Activated T-cell treated with anti-CD3 and anti-CD28 coated beads for 4 hours (primary cell): ENCODE data around the gene CNKSR2.

Experiments
- DNase-seq: peaks from one replicate; pipeline ENCODE4 v3.0.0-alpha.2; 2020

The CNKSR2 gene

DNA sequence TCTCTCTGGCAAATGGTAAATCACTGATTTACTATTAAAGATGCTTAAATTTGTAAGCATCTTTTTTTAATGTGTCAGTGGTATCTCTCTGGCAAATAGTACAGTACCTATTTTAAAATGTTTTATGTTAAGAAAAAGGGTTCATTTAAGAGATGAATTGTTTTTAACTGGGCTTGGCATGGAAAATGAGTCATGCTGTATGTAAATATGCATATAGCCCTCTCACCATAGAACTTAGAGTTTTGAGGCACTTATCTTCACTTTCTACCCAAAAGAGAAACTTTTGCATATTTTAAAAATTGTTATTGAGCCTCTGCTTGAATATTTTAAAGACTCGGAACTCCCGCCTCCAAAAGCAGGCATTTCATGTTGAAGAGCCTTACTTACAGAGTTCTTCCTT lies 246.0 kb downstream of the CNKSR2 start:
- DNase-seq: no peak

DNA sequence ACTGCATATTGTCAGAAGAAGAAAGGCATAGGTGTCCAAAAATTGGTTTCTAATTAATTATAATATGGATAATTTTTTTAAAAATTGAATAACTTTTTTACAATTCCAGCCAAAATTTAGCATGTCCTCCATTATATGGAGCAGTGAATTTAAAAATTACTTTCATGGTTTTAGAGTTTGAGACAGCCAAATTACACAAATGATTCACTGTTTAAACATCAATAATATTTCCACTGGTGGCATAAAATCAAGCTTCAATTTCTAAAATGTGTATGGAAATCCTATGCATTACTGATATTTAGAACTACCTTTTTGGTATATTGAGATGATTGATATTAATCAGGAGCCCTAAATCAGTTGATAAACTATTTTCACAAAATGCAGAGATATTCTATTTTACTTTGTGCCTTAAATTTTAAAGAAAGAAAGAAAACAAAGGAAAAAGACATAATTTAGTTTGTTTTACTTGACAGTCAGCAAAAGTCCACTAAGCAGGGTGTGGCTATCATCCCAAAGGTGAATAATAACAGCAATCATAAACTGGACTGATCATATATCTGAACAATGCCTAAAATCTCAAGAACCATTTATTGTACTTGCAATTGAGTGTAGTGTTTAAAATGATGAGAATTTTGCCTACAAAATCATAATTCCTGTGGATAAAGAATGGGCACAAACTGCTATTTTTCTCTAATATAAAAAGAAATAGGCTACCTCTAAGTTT lies 249.7 kb downstream of the CNKSR2 start:
- DNase-seq: no peak

DNA sequence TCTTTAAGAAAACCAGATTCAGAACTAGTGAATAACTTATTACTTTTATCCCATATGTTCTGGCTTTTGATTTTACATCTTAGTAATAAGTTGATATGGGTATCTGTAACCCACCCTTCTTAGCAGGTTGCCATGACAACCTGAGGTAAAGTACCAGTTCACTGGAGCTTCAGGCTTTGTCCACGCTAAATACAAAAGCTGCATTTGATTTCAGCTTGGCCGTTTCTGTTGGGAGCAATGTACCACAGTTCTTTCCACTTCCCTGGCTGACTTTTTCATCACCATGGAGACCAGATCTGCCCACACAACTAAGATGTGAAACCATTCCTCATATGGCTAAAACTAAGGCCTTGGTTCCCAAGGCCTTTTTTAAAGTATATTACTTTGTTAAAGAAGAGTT lies 257.8 kb downstream of the CNKSR2 start:
- no peak for DNase-seq

DNA sequence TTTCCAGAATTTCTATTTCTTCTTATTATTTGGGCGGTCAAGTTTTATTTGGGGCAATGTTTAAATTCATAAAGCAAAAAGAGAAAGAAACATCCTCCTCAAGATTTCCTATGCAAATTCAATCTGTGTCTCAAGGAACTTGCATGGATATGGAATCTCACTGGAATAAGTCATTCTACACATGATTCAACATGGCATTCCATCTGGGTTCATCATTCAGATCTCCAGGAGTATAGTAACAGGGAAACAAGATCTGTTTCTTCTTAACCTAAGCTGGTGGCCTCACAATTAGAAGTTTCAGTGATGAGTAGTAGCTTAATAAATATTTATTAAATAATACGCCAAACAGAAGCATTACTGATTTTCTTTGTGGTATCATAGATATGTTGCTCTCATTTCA lies 264.1 kb downstream of the CNKSR2 start:
- no peak for DNase-seq

DNA sequence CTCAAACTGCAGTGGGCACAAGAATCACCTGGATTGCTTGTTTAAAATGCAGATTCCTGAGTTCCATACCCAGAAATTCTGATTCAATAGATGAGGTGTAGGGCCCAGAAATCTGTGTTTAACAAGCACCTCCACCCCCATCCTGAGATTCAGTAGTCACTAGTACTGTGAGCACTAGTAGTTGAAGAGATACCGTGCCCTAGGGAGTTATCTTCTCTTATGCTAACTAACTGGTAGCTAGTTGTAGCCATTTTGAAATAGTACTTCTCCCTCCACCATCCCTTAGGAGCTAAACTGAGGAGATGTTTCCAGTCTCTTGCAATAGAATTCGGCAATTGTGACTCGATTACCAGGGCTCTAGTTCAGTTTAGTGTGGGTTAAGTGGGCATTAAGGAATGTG lies 265.6 kb downstream of the CNKSR2 start:
- DNase-seq: no peak

DNA sequence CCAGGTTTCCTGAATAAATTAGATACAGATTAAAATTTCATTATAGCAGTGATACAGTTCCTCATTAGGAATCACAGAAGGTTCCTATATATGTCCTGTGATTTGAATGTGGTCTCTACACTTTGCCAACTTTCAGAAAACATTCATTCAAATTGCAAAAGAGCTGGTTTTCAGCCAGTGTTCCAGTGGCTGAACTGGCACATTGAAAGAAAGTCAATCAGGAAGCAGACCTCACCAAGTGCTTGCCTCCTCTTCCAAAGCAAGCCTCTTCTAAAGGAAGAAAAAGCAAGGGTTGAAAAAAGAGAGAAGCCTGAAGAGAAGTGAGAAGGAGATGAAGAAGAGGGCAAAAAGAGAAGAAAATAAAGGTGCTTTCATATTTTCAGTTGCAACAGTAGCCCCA lies 271.2 kb downstream of the CNKSR2 start:
- DNase-seq: no peak

DNA sequence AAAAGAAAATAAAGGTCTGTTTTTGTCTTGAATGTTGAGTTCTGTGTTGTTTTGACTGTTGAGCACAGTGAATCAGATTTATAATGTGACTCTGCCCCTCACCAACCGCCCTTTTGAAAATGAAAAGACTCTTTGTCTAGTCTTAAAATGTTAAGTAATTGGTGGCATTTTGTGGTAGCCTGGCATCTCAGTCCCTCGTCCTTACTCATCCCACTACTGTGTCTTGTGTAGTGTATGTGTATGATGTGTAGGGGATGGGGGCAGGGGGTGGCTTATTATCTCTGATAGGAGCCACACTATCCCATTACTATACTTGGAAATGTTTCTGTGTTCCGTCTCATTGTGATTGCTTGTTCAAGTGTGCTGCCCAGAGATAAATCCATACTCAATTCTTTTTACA lies 271.7 kb downstream of the CNKSR2 start:
- no peak for DNase-seq

DNA sequence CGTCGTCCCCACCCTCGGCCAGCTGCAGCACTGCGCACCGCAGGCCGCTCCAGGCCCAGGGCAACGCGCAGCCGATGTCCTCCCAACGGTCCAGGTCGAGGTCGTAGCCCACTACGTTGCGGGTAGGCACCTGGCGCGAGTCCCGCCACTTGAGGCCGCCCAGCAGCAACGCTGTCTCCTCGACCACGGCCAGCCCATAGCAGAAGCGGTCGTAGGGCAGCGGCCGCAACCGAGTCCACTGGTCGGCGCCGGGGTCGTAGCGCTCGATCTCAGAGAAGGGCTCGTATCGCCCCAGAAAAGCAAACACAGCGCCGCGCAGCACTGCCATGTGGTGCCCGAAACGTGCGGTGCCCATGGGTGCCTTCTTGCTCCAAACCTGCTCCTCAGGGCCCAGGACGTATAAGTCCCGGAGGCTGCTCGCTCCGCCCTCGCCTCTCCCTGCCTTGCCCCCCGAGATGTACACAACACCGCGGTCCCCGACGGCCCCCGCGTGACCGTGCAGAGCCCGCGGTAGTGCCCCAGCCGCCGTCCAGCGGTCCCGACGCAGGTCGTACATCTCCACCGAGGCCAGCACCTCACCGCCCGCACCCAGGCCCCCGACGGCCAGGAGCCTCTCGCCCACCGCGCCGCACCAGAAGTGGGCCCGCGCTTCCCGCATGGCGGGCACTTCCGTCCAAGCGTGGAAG lies 281.8 kb downstream of the CNKSR2 start:
- DNase-seq: no peak

DNA sequence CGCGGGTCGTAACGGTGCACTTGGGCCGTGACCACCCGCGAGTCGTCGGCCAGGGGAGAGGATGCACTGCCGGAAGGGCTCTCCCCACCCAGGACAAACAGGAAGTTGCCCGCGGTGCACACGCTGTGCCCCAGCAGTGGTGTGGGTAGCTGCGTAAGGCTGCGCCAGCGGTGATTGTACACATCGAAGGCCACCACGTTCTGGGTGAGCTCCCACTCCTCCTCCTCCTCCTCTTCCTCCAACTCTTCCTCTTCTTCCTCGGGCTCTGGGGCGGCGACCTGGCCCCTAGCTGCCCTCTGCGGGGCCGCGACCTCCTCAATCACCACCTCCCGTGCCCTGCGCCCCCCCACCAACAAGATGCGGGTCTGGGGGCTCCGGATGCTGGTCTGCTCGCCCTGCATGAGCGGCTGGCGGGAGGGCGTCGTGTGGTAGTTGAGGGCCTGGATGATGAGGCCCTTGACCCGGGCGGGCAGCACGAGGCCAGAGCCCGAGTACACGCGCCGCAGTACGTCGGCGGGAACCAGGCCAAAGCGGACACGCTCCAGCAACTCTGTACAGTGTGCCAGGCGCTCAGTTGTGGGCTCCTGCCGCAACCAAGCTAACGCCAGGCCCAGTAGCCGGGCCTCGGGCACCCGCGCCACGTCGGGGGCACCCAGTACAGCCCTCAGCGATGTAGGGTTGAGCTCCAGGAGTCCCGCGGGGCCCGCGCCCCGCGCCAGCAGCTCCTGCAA lies 282.5 kb downstream of the CNKSR2 start:
- no peak for DNase-seq

DNA sequence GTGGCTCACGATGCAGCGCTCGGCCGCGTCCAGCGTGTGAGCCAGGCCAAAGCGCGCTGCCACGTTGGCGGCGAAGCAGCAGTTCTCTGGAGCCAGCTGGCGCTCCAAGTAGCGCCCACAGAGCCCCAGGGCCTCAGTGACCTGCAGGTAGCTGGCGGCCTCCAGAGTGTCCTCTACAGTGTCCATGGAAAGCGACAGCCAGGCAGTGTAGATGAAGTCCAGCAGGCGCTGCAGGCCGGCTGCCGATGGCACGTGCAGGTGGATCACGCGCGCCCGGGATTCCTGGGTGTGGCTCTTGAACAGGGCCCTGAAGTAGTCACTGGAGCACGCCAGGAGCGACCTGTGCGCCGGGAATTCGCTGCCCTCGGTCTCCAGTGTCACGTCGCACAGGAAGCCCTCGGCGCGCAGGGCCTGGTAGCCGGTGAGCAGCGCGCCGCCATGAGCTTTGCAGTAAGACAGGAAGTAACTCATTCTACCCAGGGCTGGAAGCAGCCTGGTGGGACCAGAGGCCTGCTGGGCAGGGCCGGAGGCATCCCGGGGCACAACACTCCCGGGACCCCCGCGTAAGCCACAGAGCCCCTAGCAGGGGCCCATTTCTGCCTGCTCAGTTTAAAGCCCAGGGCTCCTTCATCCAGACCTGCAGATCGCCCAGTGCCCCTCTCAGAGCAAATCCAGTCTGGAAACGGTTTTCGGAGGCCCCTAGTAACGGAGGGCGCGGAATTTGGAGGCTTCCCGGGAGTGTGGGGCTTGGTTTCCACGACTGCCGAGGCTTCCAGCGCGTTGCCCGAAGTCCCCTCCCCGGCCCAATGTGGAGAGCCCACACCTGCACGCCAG lies 283.3 kb downstream of the CNKSR2 start:
- no peak for DNase-seq

DNA sequence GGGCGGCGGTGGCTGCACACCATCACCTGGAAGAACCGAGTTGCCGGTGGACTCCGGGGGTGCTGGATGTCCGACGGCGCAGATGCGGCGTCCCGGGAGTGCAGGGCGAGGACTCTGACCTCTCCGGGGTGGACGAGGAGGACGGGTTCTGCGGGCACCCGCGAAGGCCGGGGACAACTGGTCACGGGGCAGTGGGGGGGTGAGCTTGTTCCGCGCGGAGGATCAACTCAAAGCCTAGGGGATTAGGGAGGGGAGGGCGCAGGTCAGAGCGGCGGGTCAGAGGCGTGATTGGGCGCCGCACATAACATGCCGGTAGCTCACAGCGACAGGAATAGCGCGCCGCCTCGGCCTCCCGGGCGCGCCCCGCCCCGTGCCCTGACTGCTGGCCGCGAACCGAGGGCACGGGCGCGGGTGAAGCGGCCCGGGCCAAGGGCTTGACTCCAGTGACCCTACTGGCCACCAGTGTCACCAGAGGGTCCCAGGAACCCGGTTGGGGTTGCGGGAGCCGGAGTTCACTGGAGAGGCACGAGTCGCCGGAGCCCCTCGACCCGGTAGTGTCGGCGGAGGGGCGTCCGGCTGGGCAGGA lies 284.0 kb downstream of the CNKSR2 start, which contains the start of gene KLHL34:
Gene KLHL34 (minus strand): TSS at position 179 of the 586 bp plus-strand sequence. CDS start 542 bp downstream, outside the sequence.
- no peak for DNase-seq

DNA sequence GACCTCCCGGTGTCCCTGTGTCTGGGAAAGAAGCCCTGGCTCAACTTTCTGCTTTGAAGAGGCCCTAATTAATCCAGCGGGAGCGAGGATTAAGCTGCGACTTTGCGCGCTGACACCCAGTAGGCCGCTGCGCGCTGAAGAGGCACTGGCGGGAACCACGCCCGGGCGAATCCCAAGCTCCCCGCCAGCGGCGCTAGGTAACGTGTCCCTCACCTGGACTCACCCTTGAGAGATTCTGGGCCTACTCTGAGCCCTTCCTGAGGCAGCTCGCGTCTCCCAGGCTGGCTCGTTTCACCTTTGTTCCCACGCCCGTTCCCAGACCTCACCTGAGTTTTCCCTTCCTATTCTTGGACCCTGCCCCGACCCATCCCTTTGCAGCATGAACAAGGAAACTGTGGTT lies 284.5 kb downstream of the CNKSR2 start:
- DNase-seq: no peak

DNA sequence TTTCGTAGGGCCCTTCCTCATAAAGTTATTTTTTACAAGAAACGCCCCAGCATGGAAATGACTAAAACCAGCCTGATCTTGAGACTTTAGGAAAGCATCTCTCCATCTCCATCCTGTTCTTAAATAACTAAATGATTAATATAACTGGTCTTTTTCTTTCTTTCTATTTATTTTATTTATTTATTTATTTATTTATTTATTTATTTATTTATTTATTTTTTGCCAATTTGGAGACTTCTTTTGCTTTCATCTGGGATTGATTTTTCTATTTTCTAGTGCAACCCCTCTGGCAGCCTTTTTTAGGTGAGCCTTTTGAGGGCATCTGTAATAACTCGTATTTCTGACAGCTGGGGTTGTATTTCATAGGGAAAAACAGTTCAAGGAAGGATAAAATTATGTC lies 285.1 kb downstream of the CNKSR2 start:
- no peak for DNase-seq

DNA sequence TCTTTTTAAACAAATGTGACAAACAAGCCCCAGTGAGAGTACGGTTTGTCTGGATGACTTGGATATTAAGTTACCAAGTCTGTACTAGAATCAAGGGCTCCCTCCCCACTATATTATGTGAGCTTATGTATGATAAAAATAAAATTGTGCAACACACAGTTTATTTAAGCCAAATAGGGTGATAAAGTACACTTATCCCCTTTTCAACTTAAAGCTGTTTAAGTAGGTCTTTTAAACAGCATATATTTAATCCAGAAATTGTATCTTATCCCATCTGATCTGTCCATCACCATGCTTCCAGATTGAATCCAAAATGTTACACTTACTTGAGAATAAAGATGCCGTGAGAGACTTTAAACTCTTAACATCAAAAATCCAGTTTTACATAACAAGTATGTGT lies 285.9 kb downstream of the CNKSR2 start:
- DNase-seq: no peak

DNA sequence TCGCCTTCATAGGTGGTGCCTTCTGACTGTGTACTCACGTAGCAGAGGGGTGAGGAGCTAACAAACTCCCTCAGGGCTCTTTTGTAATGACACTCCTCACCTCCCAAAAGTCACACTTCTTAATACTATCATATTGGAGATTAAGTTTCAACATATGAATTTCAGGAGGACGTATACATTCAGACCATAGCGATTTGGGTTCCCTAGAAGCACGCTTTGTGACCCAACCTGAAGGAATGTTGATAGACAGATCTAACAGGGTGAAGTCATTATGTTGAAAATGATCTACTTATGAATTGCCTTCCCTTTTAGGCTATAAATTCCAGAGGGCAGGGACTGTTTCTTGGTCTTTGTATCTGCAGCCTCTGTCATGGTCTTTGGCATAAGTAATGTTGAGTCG lies 287.1 kb downstream of the CNKSR2 start:
- no peak for DNase-seq

DNA sequence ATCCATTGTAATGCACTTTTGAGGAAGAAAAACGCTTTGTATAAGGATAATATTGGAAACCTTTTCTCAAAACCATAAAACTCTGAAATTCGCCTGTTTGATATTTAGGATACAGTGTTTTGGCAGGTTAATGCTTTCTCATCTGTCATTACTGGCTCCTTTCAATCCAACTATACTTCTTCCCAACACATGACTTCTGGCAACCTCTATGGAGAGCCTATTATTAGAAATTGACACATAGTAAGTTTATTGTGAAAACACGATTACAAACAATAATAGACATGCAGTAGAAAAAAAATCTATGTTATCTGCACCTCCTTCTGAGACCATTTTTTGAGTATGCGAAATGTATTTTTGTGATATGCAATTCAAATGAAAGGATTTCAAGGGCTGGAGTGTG lies 288.5 kb downstream of the CNKSR2 start:
- no peak for DNase-seq

DNA sequence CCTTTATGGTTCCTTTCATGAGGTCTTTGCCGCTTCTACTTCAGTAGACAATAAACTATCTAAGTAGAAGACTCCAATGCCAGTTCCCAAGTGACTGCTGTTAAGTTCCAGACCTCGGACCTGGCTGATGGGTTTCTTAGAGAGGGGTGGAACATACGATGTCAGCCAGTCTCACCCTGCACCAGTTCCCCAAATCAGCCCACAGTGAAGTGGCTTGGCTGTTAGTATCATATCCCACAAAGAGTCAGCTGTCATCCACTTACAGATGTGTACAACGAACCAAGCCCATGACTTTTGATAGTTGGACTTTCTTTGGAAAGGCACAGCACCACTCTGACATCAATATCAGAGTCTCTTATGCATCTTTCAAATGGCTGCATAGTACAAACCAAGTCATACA lies 292.0 kb downstream of the CNKSR2 start:
- DNase-seq: no peak

DNA sequence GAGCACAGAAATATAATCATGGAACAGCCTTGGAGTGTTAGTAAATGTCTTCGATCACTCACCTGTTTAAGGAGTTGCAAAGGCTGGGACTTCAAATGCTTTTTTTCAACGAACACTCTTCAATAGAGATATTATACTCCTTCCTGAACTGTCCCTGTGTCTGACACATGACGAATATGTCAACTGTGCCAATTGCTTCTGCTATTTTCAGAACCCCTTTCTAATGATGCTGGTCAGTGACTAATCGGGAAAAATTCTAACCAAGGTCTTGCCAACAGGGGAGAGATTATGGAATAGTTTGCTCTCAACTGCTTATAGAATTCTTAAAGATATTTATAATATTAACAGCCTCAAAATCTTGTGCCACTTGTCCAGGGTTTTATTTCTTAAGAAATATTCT lies 292.5 kb downstream of the CNKSR2 start:
- DNase-seq: no peak

DNA sequence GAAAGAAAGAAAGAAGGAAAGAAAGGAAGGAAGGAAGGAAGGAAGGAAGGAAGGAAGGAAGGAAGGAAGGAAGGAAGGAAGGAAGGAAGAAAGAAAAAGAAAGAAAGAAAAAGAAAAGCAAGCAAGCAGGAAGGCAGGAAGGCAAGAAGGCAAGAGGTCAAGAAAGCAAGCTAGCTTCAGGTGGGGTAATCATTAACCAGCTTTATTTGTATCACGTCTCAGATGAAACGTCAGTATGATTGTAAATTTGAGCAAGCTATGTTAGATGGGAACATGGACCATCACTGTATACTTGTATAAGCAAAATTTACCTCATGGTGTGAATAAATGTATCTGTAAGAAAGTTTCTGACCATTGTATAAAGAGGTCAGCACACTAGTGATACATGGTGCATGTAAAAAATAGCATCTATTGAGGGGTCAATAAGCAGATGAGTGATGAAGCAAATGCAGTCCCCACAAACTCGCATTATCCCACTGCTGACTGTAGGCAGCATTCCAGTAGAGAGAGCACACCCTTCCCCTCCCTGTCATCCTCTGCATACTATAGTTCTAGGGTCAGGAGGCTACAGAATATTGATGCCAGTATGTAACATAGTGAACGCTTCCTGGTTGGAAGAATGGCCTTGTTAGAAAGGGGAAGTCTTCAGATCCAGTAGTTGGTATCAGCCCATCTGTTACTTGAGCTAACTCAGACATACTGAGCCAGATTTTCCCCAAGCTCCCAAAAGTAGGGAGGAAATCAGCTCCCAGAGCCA lies 300.4 kb downstream of the CNKSR2 start:
- no peak for DNase-seq

DNA sequence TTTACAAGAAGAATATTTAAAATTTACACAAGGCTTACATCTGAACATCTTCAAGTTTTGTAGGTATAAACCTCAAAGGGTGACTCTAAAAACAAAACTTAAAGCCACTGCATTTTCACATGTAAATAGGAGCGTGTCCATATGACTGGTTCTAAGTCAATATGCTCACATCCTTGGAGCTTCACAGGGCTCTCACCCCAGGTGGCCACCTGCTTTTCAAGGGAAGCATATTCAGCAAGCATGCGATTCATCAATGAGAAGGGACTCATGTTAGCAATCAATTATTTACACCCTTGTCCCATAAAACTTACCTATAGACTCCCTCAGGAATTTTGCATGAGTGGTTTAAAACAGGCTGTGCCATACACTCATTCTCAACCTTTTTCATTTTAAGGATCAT lies 301.7 kb downstream of the CNKSR2 start:
- no peak for DNase-seq

DNA sequence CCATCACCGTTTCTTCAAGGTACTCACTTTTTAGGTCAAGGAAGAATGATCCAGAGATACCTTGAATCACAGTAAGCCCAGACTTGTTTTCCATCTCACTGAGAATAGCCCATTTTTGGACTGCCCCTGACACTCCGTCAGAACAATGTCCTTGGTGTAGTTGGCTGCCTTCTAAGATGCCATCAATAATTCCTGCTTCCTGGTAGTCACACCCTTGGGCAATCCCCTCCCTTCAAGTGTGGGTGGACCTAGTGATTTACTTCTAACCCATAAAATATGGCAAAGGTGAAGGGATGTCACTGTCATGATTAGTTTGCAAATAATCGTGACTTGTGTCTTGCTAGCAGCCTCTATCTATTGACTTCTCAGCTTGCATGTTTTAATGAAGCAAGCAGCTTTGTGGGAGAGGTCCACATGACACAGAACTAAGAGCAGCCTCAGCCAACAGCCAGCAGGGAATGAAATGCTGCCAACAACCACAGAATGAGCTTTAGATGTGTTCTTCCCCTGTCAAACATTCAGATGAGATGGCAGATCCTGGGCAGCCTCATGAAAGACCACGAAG lies 303.9 kb downstream of the CNKSR2 start:
- no peak for DNase-seq

DNA sequence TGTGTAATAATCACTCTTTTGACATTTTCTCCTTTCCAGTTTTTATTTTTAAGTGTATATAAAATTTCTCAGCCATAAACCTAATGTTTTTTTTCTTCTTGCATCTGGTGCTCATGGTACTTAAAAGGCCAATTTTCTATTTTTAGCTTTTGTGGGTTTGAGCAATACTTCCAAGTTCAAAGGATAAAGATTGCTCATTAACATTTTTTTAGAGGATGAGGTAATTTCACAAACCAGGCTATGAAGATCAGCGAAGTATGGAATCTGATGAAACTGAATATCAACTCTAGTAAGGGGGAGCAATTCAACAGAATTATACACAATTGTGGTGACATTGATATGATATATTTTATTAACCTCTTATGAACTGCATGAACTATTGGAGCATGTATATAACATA lies 309.7 kb downstream of the CNKSR2 start:
- no peak for DNase-seq
